DOHH2 (cell line): ENCODE results near the gene C1QA.

Experiments used
- H3F3A ChIP-seq: fragments of 200-600 bp; sonication (generic), shearing (Covaris generic); 2 replicates; pipeline ENCODE4 v1.6.0; 2016; ENCODE audit warnings: antibody characterized with exemption, mild to moderate bottlenecking; ENCODE audit not compliant: control insufficient read depth, insufficient read depth
- H3K27ac ChIP-seq: fragments of 200-600 bp; sonication (generic); 2 replicates; pipeline ENCODE4 v1.5.1; 2014; ENCODE audit warnings: low read depth, mild to moderate bottlenecking, low read length, moderate library complexity
- H3K27me3 ChIP-seq: fragments of 200-600 bp; sonication (generic); 2 replicates; pipeline ENCODE4 v1.6.1; 2014; ENCODE audit warnings: mild to moderate bottlenecking, low read length, mixed read lengths; ENCODE audit not compliant: control insufficient read depth
- H3K36me3 ChIP-seq: fragments of 200-600 bp; sonication (generic); 2 replicates; pipeline ENCODE4 v1.6.1; 2014; ENCODE audit warnings: mild to moderate bottlenecking, low read length, moderate library complexity, mixed read lengths; ENCODE audit not compliant: control insufficient read depth
- H3K4me1 ChIP-seq: fragments of 200-600 bp; sonication (generic); 2 replicates; pipeline ENCODE4 v1.6.1; 2014; ENCODE audit warnings: mild to moderate bottlenecking, low read length, mixed read lengths; ENCODE audit not compliant: control insufficient read depth
- H3K4me2 ChIP-seq: fragments of 200-600 bp; sonication (generic); 2 replicates; pipeline ENCODE4 v1.6.0; 2014; ENCODE audit warnings: mild to moderate bottlenecking, low read length, moderate library complexity
- H3K4me3 ChIP-seq: fragments of 200-600 bp; sonication (generic); 2 replicates; pipeline ENCODE4 v1.5.1; 2014; ENCODE audit warnings: mild to moderate bottlenecking, low read length, mixed read lengths
- H3K79me2 ChIP-seq: fragments of 200-600 bp; sonication (generic); 2 replicates; pipeline ENCODE4 v1.6.1; 2014; ENCODE audit warnings: mild to moderate bottlenecking, low read length, mixed read lengths; ENCODE audit not compliant: control insufficient read depth
- H3K9me2 ChIP-seq: fragments of 200-600 bp; sonication (generic); replicated peaks from 2 replicates; pipeline ENCODE4 v1.6.1; 2014; ENCODE audit warnings: mild to moderate bottlenecking, low read length, mixed read lengths; ENCODE audit not compliant: control insufficient read depth
- H3K9me3 ChIP-seq: fragments of 200-600 bp; sonication (generic); 2 replicates; pipeline ENCODE4 v1.6.1; 2014; ENCODE audit warnings: antibody characterized with exemption, low read length, mixed read lengths; ENCODE audit not compliant: control insufficient read depth, insufficient read depth
- H4K20me1 ChIP-seq: fragments of 200-600 bp; sonication (generic); 2 replicates; pipeline ENCODE4 v1.6.0; 2014; ENCODE audit warnings: low read depth, mild to moderate bottlenecking, antibody characterized with exemption, low read length, moderate library complexity; ENCODE audit not compliant: control insufficient read depth, insufficient read depth
- CTCF ChIP-seq: fragments of 200-600 bp; sonication (generic); IDR thresholded peaks from one replicate; pipeline ENCODE4 v1.5.1; 2014; ENCODE audit warnings: antibody characterized with exemption, mild to moderate bottlenecking, low read depth, low read length; ENCODE audit not compliant: poor library complexity, severe bottlenecking
- EZH2phosphoT487 ChIP-seq: fragments of 200-600 bp; sonication (generic); IDR thresholded peaks from 2 replicates; pipeline ENCODE4 v1.6.1; 2017; ENCODE audit warnings: borderline replicate concordance, mild to moderate bottlenecking, antibody characterized with exemption, low read length, moderate library complexity, mixed read lengths

Gene C1QA

GRCh38 chr1:22639286-22639685, 2.9 kb downstream of the C1QA start:
- Histone ChIP-seq H3K27me3 (no peaks in the 10 kb centered on the region), H3K79me2 (no peaks in the 10 kb centered on the region), H3K27ac (no peak overlapping the region), H3K36me3 (no peaks in the 10 kb centered on the region), H3K4me2 (no peak overlapping the region), H3K4me3 (no peak overlapping the region), H3K9me2 (no peaks in the 10 kb centered on the region), H4K20me1 (no peaks in the 10 kb centered on the region), H3K4me1 (no peaks in the 10 kb centered on the region), H3K9me3 (no peaks in the 10 kb centered on the region), H3F3A (no peaks in the 10 kb centered on the region)
- TF ChIP-seq CTCF (peak; percentile 42), EZH2phosphoT487 (no peak)

- no peak for TF ChIP-seq CTCF
- no peak for TF ChIP-seq EZH2phosphoT487
- no peak overlapping the region for H3K4me2 ChIP-seq
- H3K4me3 ChIP-seq = no peak overlapping the region
These were observed 4.8 kb downstream of the C1QA start for GRCh38 chr1:22641247-22641646.

GRCh38 chr1:22641906-22642636, 5.6 kb downstream of the C1QA start:
- Histone ChIP-seq H3K9me3 (no peaks in the 10 kb centered on the region), H3K79me2 (no peaks in the 10 kb centered on the region), H3F3A (no peaks in the 10 kb centered on the region), H3K4me3 (no peak overlapping the region), H3K4me2 (no peak overlapping the region), H3K4me1 (no peaks in the 10 kb centered on the region), H4K20me1 (no peaks in the 10 kb centered on the region), H3K36me3 (no peaks in the 10 kb centered on the region), H3K27me3 (no peaks in the 10 kb centered on the region), H3K9me2 (no peaks in the 10 kb centered on the region), H3K27ac (no peak overlapping the region)
- TF ChIP-seq EZH2phosphoT487 (no peak), CTCF (peak; percentile 87)

More at GRCh38 chr1:22641247-22641646, 4.8 kb downstream of the C1QA start:
- Histone ChIP-seq H3K79me2 (no peaks in the 10 kb centered on the region), H3K9me2 (no peaks in the 10 kb centered on the region), H3K36me3 (no peaks in the 10 kb centered on the region), H3F3A (no peaks in the 10 kb centered on the region), H3K27me3 (no peaks in the 10 kb centered on the region), H3K27ac (no peak overlapping the region), H4K20me1 (no peaks in the 10 kb centered on the region), H3K4me1 (no peaks in the 10 kb centered on the region), H3K9me3 (no peaks in the 10 kb centered on the region)
